Rectal smooth muscle tissue (tissue), 1 donor: ENCODE measurements around the gene YPEL5.
"Not testable (repeated sequence)": the region's sequence is repeated elsewhere in the genome, so short reads cannot be mapped to it uniquely, and the experiment has no call there.

Experiments used
- H3K27ac ChIP-seq: one replicate; pipeline ENCODE4 v1.7.0; 2013; ENCODE audit warnings: low read depth, low read length, inconsistent platforms
- H3K27me3 ChIP-seq: one replicate; pipeline ENCODE4 v1.7.0; 2013; ENCODE audit warnings: low read length; ENCODE audit not compliant: control insufficient read depth, insufficient read depth
- H3K36me3 ChIP-seq: one replicate; pipeline ENCODE4 v1.7.0; 2013; ENCODE audit warnings: low read length; ENCODE audit not compliant: control insufficient read depth, insufficient read depth
- H3K4me1 ChIP-seq: one replicate; pipeline ENCODE4 v1.7.0; 2013; ENCODE audit warnings: low read length; ENCODE audit not compliant: control insufficient read depth, insufficient read depth
- H3K4me3 ChIP-seq: one replicate; pipeline ENCODE4 v1.7.0; 2013; ENCODE audit warnings: low read length
- H3K9ac ChIP-seq: one replicate; pipeline ENCODE4 v1.7.0; 2013; ENCODE audit warnings: low read length

Gene YPEL5

DNA sequence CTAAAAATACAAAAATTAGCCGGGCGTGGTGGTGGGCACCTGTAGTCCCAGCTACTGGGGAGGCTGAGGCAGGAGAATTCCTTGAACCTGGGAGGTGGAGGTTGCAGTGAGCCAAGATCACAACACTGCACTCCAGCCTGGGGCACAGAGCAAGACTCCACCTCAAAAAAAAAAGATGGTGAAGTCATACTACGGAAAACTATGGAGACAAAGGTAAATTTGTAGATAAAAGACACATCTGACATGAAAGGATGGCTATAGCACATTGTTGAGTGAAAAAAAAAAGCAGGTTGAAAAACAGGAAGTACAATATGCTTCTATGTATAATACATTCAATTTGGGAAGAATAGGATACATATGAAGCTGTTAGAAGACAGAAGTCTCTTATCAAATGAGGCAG, 1.9 kb upstream of the YPEL5 start:
- H3K27me3 ChIP-seq, H3K9ac ChIP-seq, H3K4me3 ChIP-seq, H3K36me3 ChIP-seq, H3K27ac ChIP-seq: not testable (repeated sequence)
- peaks cover 16% of the 10 kb centered on the region for H3K4me1 ChIP-seq

DNA sequence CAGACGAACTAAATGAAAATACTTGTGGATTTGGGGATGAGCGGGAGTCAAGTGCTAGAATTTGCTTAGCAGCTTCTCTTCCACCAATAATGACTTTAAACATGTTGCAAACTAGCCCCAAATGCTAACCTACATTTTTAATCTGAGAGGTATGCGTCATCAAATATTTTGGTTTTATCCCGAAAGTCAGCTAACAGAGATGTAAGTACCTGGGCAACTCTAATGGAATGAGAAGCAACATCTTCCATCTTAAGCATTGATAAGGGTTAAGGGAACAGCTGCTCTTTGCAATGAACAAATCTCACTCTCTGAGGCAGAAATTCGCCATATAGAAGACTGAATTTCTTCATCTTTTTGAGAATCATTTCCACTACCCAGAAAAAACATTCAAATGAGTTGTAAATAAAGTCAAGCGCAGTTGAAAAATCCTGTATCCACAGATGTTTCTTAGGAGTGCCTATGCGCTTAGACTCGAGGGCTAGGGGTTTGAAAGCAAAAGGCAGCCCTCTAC, 926 bp upstream of the YPEL5 start:
- Histone ChIP-seq H3K4me1 (peaks cover 20% of the 10 kb centered on the region), H3K27me3 (no peaks in the 10 kb centered on the region), H3K4me3 (peak overlapping the region; percentile 71), H3K36me3 (peaks cover 4% of the 10 kb centered on the region), H3K9ac (peak overlapping the region; percentile 10), H3K27ac (peak overlapping the region; percentile 83)

DNA sequence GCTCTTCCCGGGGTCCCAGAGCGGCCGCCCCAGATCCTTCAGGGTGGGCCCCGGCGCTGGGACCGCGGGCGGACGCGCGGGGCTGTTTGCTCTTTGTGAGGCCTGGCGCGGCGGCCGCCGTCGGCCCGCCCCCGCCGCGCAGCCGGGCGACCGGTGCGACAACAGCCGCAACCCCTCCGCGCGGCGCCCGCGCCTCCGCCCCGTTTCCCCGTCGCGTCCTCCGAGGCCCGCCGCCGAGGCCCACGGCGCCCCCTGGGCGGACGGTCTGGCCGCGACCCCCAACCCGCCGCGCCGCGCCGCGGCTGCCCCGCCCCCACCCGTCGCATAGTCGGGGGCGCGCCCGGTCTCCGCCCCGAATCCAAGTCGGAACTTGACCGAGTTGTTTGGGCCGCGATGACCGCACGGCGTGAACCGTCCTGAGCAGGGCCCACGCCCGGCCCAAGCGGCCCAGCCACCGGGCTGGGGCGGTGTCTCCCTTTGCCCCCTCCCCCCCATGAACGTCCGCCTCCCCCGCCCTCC, 448 bp downstream of the YPEL5 start:
- Histone ChIP-seq H3K4me1 (peaks cover 21% of the 10 kb centered on the region), H3K36me3 (peaks cover 4% of the 10 kb centered on the region), H3K9ac (peak overlapping the region; percentile 91), H3K27me3 (no peaks in the 10 kb centered on the region), H3K27ac (peak overlapping the region; percentile 98), H3K4me3 (peak overlapping the region; percentile 81)

DNA sequence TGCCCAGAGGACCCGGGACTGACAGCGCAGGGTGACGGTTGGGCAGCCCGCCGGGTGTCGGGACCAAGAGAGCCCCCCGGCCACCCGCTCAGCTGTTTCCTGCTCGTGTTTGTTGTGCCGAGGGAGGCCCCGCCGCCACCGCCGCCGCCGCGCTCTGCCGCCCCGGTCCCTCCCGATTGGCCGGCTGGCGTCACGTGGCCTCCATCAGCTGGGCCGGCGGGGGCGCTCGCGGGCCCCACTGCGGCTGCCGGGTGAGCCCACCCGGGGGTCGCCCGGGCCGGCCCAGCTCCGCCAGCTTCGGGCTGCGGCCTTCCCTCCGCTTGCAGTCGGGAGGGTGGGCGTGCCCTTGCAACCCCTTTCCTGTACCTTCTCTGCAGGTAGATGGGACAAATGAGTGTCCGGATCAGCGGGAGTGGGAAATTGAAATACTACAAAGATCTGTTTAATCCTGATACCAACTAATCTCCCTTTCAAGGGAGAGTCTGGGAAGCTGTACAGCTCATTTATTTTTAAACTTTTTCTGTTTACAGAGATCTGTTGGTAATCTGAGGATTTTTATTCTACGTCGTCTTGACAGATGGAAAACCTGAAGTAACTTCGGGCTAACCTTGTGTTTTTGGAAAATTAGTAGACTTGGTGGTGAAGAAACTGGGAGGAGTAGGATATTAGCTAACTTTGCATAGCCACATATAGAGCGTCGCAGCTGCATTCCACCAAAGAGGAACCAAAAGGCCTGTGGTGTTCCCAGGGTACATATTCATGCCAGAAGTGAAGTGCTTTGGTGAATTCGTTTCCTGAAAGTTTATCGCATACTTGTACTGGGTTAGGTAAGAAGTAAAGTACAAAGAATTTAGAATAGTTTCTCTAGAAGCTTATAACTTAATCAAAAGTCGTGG, 1.2 kb downstream of the YPEL5 start:
- H3K36me3 ChIP-seq, result peaks cover 4% of the 10 kb centered on the region

DNA sequence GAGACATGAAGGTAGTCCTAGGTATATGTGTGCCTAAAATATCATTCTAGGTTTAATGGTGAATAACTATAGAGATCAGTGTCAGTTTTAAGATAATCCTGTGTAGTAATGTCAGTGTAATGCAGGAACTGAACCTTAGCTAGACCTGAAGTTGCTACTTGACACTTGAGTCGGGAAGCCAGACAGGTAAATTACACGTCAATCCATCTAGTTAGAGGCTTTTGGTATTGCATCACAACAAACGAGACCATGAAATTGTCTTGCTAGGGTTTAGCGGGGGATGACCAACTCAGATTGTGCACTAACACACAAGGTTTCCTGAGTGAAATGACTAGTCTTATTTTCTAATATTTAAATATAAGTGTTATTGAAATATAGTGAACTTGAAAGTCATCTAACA, 2.0 kb downstream of the YPEL5 start:
- Histone ChIP-seq H3K36me3 (peaks cover 4% of the 10 kb centered on the region), H3K27me3 (no peaks in the 10 kb centered on the region), H3K9ac (no peak overlapping the region), H3K4me1 (peaks cover 21% of the 10 kb centered on the region), H3K4me3 (peak overlapping the region; percentile 89), H3K27ac (peak overlapping the region; percentile 98)

More for the DNA sequence above, 1.2 kb downstream of the YPEL5 start:
- H3K9ac ChIP-seq, result no peak overlapping the region
- H3K4me1 ChIP-seq, result peaks cover 21% of the 10 kb centered on the region
- H3K4me3 ChIP-seq, result peak overlapping the region; percentile 89
- H3K27me3 ChIP-seq, result no peaks in the 10 kb centered on the region
- peak overlapping the region; percentile 98 for H3K27ac ChIP-seq

DNA sequence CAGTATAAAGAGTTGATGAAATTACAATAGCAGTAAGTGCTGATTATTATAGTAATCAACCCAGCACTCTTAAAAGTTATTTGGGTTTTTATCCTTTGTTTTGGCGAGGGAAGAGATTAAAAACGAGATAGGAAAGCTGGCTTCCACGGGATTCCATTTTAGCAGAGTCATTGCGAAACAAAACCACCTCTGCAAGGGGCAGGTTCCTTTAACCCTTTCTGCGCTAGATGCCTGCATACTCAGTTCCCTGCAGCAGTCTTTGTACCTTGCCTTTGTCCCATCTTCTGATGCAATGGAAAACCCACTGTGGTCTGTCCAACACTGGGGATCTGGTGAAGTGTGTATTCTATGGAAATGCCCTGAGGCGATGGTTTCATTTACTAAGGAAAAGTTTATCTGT, 2.7 kb downstream of the YPEL5 start:
- no peak overlapping the region for H3K27ac ChIP-seq
- no peaks in the 10 kb centered on the region for H3K27me3 ChIP-seq
- peaks cover 21% of the 10 kb centered on the region for H3K4me1 ChIP-seq
- H3K9ac ChIP-seq, result no peak overlapping the region
- no peak overlapping the region for H3K4me3 ChIP-seq
- H3K36me3 ChIP-seq, result peaks cover 4% of the 10 kb centered on the region

DNA sequence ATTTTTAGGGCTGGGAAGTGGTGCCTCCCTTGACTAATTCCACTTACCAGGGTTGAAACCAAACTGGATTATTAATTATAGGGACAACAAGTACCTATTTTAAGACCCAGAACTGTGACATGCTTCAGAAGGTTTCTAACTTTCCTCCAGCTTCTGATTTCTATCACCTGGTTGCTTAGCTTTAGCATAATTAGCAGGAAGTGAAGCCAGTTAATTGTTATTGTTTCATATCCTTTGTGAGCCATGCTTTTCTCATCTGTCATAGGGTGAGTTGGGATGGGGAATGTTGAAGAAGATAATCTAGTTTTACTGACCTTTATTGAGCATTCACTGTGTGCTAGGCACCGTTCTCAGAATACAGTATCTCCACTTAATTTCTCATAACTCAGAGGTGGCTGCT, 3.2 kb downstream of the YPEL5 start:
- H3K4me3 ChIP-seq, result no peak overlapping the region
- no peak overlapping the region for H3K9ac ChIP-seq
- H3K27me3 ChIP-seq, result no peaks in the 10 kb centered on the region
- peaks cover 4% of the 10 kb centered on the region for H3K36me3 ChIP-seq
- no peak overlapping the region for H3K27ac ChIP-seq
- H3K4me1 ChIP-seq, result peaks cover 23% of the 10 kb centered on the region

DNA sequence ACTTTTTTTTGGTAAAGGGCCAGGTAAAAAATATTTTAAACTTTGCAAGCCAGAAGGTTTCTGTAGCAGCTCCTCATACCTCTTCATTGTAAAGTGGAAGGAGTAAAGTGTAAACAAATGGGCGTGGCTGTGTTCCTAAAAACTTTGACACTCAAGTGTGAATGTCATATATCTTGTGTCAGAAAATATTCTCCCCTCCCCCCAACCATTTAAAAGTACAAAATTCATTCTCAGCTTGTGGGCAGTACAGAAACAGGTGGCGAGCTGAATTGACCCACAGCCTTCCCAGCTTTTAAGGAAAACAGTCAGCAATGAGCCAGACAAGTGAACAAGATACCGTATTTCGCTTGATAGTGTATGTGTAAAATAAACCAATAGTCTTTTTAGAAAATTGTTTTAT, 4.0 kb downstream of the YPEL5 start:
- Histone ChIP-seq H3K27ac (no peak overlapping the region), H3K27me3 (no peaks in the 10 kb centered on the region), H3K9ac (no peak overlapping the region), H3K4me1 (peaks cover 25% of the 10 kb centered on the region), H3K36me3 (peaks cover 4% of the 10 kb centered on the region), H3K4me3 (no peak overlapping the region)

DNA sequence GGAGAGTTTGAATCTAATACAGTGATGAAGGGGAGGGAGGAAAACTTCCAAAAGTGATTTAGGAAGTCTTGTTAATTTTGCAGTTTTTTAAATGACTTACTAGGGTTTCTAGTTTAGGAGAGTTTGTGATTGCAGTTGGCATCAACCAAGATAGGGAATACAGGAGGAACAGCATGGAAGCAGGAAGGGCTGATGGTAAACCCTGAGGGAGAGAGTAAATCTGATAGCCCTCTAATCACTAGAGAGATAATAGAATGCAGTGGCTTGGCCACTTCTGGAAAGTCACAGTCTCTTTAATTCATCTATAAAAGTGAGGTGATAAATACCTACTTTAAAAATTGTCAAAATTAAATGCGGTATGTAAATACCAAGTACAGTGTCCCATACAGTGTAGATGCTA, 5.6 kb downstream of the YPEL5 start:
- H3K36me3 ChIP-seq, result peaks cover 4% of the 10 kb centered on the region
- H3K27me3 ChIP-seq, result no peaks in the 10 kb centered on the region
- no peak overlapping the region for H3K27ac ChIP-seq
- H3K9ac ChIP-seq, result no peak overlapping the region
- peaks cover 25% of the 10 kb centered on the region for H3K4me1 ChIP-seq
- no peak overlapping the region for H3K4me3 ChIP-seq

DNA sequence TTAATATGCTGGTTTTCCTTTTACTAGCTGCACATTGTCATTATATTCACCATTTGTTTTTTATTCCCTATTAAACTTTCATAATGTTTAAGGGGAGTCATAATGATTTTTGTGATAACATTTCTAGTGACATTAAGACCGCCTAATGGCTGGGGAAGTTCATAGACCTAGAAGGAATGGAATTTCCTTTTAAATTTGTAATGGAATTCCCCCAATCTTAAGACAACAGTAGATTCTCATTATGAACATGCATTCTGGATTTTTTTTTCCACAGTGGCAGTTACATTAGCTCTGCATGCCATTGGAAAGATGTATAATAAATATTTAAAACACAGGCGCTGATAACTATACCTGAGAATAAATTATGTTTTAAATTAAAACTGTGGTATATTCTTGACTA, 8.4 kb downstream of the YPEL5 start:
- no peak overlapping the region for H3K4me3 ChIP-seq
- H3K36me3 ChIP-seq, result peaks cover 3% of the 10 kb centered on the region
- H3K4me1 ChIP-seq, result peaks cover 14% of the 10 kb centered on the region
- no peak overlapping the region for H3K9ac ChIP-seq
- no peaks in the 10 kb centered on the region for H3K27me3 ChIP-seq
- H3K27ac ChIP-seq, result no peak overlapping the region

DNA sequence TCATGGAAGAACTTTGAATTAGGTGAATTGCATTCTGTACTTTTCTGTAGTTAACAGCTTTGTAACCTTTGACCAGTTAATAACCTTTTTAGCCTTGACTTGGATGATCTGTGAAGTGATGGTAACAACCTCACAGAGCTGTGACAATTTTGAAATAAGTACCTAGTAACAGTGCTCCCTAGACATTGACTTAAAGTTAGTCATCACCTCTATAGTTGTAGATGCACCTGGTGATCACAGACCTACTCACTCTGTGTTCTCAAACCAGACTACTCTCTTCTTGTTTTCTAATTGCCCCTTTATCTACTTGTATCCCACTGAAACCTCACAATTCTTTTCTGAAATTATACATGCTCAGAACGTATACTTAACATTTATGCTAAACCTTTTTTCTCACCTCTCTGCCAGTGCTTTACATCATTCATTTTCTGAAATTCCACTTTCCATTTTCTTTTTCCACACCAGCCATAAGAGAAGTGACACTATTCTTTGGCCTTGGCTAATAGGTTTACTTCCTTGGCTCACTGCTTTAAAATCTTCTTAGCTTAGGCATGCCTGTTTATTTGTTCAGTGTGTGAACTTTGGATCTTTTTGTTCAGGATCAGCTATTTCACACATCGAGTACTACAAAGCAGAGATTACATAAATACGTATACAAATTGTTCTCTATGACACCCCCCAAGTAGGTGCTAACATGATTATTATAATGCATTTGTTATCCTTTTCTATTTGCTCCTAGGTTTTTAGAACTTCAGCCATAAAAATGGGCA, 9.3 kb downstream of the YPEL5 start:
- peaks cover 7% of the 10 kb centered on the region for H3K36me3 ChIP-seq
- no peak overlapping the region for H3K9ac ChIP-seq
- no peak overlapping the region for H3K4me3 ChIP-seq
- H3K27ac ChIP-seq, result no peak overlapping the region
- H3K27me3 ChIP-seq, result no peaks in the 10 kb centered on the region
- H3K4me1 ChIP-seq, result peaks cover 12% of the 10 kb centered on the region

DNA sequence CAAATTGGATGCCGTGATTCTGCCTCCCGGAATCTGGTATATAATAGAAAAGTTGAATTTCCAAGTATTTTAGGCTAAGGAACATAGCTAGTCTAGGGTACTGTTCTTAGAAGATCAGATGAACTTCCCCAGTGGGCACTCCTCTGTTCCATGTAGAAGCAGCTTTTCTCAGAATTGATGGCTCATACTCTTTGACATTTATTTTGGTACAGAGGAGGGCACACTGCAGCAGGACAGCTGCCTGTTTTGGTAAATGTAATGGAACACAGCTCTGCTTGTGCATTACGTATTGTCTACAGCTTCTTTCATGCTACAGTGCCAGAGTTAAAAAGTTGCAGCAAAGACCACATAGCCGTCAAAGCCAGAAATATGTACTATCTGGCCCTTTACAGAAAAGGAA, 10.8 kb downstream of the YPEL5 start:
- H3K27me3 ChIP-seq, result no peaks in the 10 kb centered on the region
- peaks cover 12% of the 10 kb centered on the region for H3K4me1 ChIP-seq
- no peak overlapping the region for H3K9ac ChIP-seq
- H3K36me3 ChIP-seq, result peaks cover 7% of the 10 kb centered on the region
- H3K4me3 ChIP-seq, result no peak overlapping the region
- no peak overlapping the region for H3K27ac ChIP-seq
